HCT116 (cell line): ENCODE measurements around the gene EIPR1. TPM values are rescaled to one million over a fixed set of nuclear protein-coding genes. Genes with fewer than 3 reads are reported as not detected.

ENCODE experiments used
- ATAC-seq: fragments of 200-7000 bp; cut with Tn5 transposase; 2 replicates; pipeline ENCODE4 v1.9.1; 2020; ENCODE audit warnings: mild to moderate bottlenecking, moderate library complexity
- BruUV-seq: library from RNA; stranded (reverse); fragments of 400-500 nt; replicated peaks from 2 replicates; lab custom pipeline; 2021; lab: Mats Ljungman, UMichigan
- CTCF ChIA-PET: fragments of 300-600 bp; sonication (Branson Sonifier 250); formaldehyde crosslinking; loops from one replicate; lab custom pipeline; 2021; ENCODE audit warnings: antibody characterized with exemption; lab: Charles Lee
- POLR2A ChIA-PET: fragments of 300-600, 350-600 bp; sonication (Branson Sonifier 250); formaldehyde crosslinking; loops from one replicate; lab custom pipeline; 2021; ENCODE audit warnings: antibody characterized with exemption; lab: Charles Lee
- RAD21 ChIA-PET, 2 experiments: fragments of 300-600 bp; sonication (Branson Sonifier 250); formaldehyde crosslinking; loops; one replicate each; lab custom pipeline; 2023; ENCODE audit warnings: low total read pairs in 2 of 2; ENCODE audit not compliant: uncharacterized antibody in 2 of 2, unreplicated experiment in 2 of 2, low non-redundant PET in 1 of 2; lab: Charles Lee
- DNase-seq: peaks from one replicate; pipeline ENCODE4 v3.0.0-alpha.2; 2010; ENCODE audit warnings: low read depth, low spot score
- H2AFZ ChIP-seq: fragments of 200-600 bp; shearing (Covaris generic), sonication (generic); 2 replicates; pipeline ENCODE4 v1.6.1; 2017; ENCODE audit warnings: low read depth, mixed run types, mixed read lengths, antibody characterized with exemption, low read length; ENCODE audit not compliant: poor library complexity, severe bottlenecking
- H3K27ac ChIP-seq: 2 replicates; pipeline ENCODE4 v1.5.1; 2012; ENCODE audit warnings: low read depth, low read length
- H3K27me3 ChIP-seq: fragments of 200-600 bp; sonication (generic); 2 replicates; pipeline ENCODE4 v1.6.1; 2016; ENCODE audit warnings: mixed run types, low read length, mixed read lengths; ENCODE audit not compliant: insufficient read depth
- H3K36me3 ChIP-seq, 2 experiments: fragments of 200-500 bp in 1 of 2; fragments of 200-600 bp in 1 of 2; sonication (Bioruptor generic) in 1 of 2; sonication (generic) in 1 of 2; 2 replicates each; pipeline versions ENCODE4 v1.5.1 to v1.6.1; 2014 to 2016; ENCODE audit warnings: low read length in 2 of 2, inconsistent platforms in 1 of 2, mixed read lengths in 1 of 2, mixed run types in 1 of 2; ENCODE audit not compliant: insufficient read depth in 2 of 2, control insufficient read depth in 1 of 2
- H3K4me1 ChIP-seq, 2 experiments: fragments of 200-600 bp in 1 of 2; sonication (generic) in 1 of 2; 2 replicates each; pipeline versions ENCODE4 v1.5.1 to v1.6.1; 2012 to 2017; ENCODE audit warnings: low read length in 2 of 2, inconsistent platforms in 1 of 2, mild to moderate bottlenecking in 1 of 2, mixed read lengths in 1 of 2, mixed run types in 1 of 2, moderate library complexity in 1 of 2; ENCODE audit not compliant: insufficient read depth in 2 of 2, control insufficient read depth in 1 of 2
- H3K4me2 ChIP-seq: fragments of 200-600 bp; sonication (generic); 2 replicates; pipeline ENCODE4 v1.6.1; 2017; ENCODE audit warnings: mixed run types, low read length, mixed read lengths
- H3K4me3 ChIP-seq, 2 experiments: fragments of 200-600 bp in 1 of 2; sonication (generic) in 1 of 2; replicated peaks in 1 of 2; 2 replicates each; pipeline ENCODE4 v1.5.1; 2011 to 2016; ENCODE audit warnings: low read length in 2 of 2, control low read depth in 1 of 2, low read depth in 1 of 2, mild to moderate bottlenecking in 1 of 2, mixed read lengths in 1 of 2, mixed run types in 1 of 2
- H3K79me2 ChIP-seq: fragments of 200-600 bp; sonication (generic); 2 replicates; pipeline ENCODE4 v1.6.1; 2017; ENCODE audit warnings: mild to moderate bottlenecking, mixed run types, low read length, moderate library complexity, mixed read lengths; ENCODE audit not compliant: insufficient read depth
- H3K9ac ChIP-seq: fragments of 200-600 bp; sonication (generic); 2 replicates; pipeline ENCODE4 v1.6.1; 2016; ENCODE audit warnings: low read length, mixed read lengths
- H3K9me2 ChIP-seq: fragments of 200-600 bp; sonication (generic), shearing (Covaris generic); 2 replicates; pipeline ENCODE4 v1.6.1; 2017; ENCODE audit warnings: mixed run types, mild to moderate bottlenecking, moderate library complexity; ENCODE audit not compliant: insufficient read depth
- H3K9me3 ChIP-seq, 2 experiments: fragments of 200-500 bp in 1 of 2; fragments of 200-600 bp in 1 of 2; sonication (Bioruptor generic) in 1 of 2; sonication (generic) in 1 of 2; 2 replicates each; pipeline ENCODE4 v1.6.1; 2014 to 2017; ENCODE audit warnings: low read length in 2 of 2, mixed read lengths in 2 of 2, inconsistent platforms in 1 of 2, low read depth in 1 of 2, mild to moderate bottlenecking in 1 of 2, mixed run types in 1 of 2, moderate library complexity in 1 of 2; ENCODE audit not compliant: control insufficient read depth in 1 of 2, insufficient read depth in 1 of 2
- H4K20me1 ChIP-seq: fragments of 200-600 bp; sonication (generic), shearing (Covaris generic); 2 replicates; pipeline ENCODE4 v1.6.1; 2017; ENCODE audit warnings: mixed run types, mild to moderate bottlenecking, moderate library complexity; ENCODE audit not compliant: insufficient read depth
- CEBPB ChIP-seq: IDR thresholded peaks from 2 replicates; pipeline ENCODE4 v1.6.1; 2012; ENCODE audit warnings: low read depth
- FOSL1 ChIP-seq: IDR thresholded peaks from 2 replicates; pipeline ENCODE4 v1.6.1; 2012; ENCODE audit warnings: low read depth
- POLR2AphosphoS5 ChIP-seq: IDR thresholded peaks from 2 replicates; pipeline ENCODE4 v1.6.1; 2011; ENCODE audit warnings: mild to moderate bottlenecking, low read depth, low read length, moderate library complexity
- RAD21 ChIP-seq: IDR thresholded peaks from 2 replicates; pipeline ENCODE4 v1.6.1; 2012; ENCODE audit warnings: low read depth, mild to moderate bottlenecking
- SP1 ChIP-seq: IDR thresholded peaks from 2 replicates; pipeline ENCODE4 v1.6.1; 2012; ENCODE audit warnings: low read depth
- SRF ChIP-seq: IDR thresholded peaks from 2 replicates; pipeline ENCODE4 v1.6.1; 2012; ENCODE audit warnings: low read depth
- TCF7L2 ChIP-seq: IDR thresholded peaks from 2 replicates; pipeline ENCODE4 v1.7.0; 2011; ENCODE audit warnings: borderline replicate concordance, inconsistent platforms; ENCODE audit not compliant: insufficient read depth, insufficient read length; ENCODE audit errors: extremely low read depth
- intact Hi-C: fragments of 100-400 bp; cut with micrococcal nuclease; formaldehyde crosslinking; loops from 2 replicates; pipeline ENCODE4 v1.10.0; 2022
- total RNA-seq: library from RNA; stranded (reverse); gene quantifications from one replicate; pipeline ENCODE4 v1.2.1, GENCODE V29; 2021; ENCODE audit not compliant: unreplicated experiment
- TF ChIP-seq, protein P1 (sequence below): IDR thresholded peaks from 2 replicates; pipeline ENCODE4 v1.6.1; 2012
- TF ChIP-seq, protein P2 (sequence below): IDR thresholded peaks from 2 replicates; pipeline ENCODE4 v1.6.1; 2012; ENCODE audit warnings: low read depth
- TF ChIP-seq, protein P3 (sequence below): IDR thresholded peaks from 2 replicates; pipeline ENCODE4 v1.6.1; 2012

The EIPR1 gene
- total RNA-seq, 1 experiment from 2014 or later = 36.9 TPM

DNA sequence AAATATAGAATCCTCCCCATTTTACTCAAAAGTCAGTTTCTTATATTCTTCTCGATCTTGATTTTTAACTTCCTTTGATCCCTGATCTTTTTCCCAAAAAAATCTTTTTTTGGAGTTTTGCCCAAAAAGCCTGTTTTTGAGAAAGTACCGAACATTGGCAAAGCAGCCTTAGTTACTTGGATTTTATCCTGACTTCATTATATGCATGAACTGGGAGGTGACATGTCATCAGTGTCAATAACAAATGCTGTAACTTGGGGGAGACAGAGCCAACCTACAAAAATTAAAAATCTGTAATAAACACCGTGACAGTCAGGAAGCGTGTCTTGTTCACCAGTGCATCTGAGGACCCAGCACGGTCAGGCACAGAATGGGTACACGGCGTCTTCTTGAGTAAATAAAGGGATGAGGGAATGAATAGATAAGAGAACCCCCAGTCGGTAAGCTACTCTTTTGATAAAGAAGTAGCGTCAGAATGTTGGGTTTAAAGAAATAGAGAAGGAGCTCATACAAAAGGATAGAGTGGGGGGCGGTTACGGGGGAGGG, 26.8 kb upstream of the EIPR1 start:
- H3K79me2 ChIP-seq = peaks cover 13% of the 10 kb centered on the region; the same call in 1 of the 2 replicates
- ChIA-PET RAD21 (no interaction called here), CTCF (no interaction called here), POLR2A (no interaction called here)
- BruUV-seq = no TSS peak
- H3K36me3 ChIP-seq = peaks cover 5 to 6% of the 10 kb centered on the region in 2 experiments; a peak in 3 of 4 replicates
- intact Hi-C loops = no loop called here
- no peak overlapping the region for H3K27ac ChIP-seq
- no peaks in the 10 kb centered on the region for H3K9me3 ChIP-seq
- TF ChIP-seq FOSL1 (no peak), RAD21 (no peak), SRF (no peak), CEBPB (no peak), TCF7L2 (no peak), SP1 (no peak), POLR2AphosphoS5 (no peak)
- TF ChIP-seq, protein P1, sequence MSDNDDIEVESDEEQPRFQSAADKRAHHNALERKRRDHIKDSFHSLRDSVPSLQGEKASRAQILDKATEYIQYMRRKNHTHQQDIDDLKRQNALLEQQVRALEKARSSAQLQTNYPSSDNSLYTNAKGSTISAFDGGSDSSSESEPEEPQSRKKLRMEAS = no peak
- TF ChIP-seq, protein P2, sequence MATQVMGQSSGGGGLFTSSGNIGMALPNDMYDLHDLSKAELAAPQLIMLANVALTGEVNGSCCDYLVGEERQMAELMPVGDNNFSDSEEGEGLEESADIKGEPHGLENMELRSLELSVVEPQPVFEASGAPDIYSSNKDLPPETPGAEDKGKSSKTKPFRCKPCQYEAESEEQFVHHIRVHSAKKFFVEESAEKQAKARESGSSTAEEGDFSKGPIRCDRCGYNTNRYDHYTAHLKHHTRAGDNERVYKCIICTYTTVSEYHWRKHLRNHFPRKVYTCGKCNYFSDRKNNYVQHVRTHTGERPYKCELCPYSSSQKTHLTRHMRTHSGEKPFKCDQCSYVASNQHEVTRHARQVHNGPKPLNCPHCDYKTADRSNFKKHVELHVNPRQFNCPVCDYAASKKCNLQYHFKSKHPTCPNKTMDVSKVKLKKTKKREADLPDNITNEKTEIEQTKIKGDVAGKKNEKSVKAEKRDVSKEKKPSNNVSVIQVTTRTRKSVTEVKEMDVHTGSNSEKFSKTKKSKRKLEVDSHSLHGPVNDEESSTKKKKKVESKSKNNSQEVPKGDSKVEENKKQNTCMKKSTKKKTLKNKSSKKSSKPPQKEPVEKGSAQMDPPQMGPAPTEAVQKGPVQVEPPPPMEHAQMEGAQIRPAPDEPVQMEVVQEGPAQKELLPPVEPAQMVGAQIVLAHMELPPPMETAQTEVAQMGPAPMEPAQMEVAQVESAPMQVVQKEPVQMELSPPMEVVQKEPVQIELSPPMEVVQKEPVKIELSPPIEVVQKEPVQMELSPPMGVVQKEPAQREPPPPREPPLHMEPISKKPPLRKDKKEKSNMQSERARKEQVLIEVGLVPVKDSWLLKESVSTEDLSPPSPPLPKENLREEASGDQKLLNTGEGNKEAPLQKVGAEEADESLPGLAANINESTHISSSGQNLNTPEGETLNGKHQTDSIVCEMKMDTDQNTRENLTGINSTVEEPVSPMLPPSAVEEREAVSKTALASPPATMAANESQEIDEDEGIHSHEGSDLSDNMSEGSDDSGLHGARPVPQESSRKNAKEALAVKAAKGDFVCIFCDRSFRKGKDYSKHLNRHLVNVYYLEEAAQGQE = no peak
- TF ChIP-seq, protein P3, sequence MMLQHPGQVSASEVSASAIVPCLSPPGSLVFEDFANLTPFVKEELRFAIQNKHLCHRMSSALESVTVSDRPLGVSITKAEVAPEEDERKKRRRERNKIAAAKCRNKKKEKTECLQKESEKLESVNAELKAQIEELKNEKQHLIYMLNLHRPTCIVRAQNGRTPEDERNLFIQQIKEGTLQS = no peak
- H3K4me3 ChIP-seq = no peak overlapping the region
- H3K4me2 ChIP-seq = no peak overlapping the region
- DNase-seq (no peak), ATAC-seq (no peak)
- no peaks in the 10 kb centered on the region for H3K4me1 ChIP-seq
- H3K9me2 ChIP-seq = no peaks in the 10 kb centered on the region
- H4K20me1 ChIP-seq = no peaks in the 10 kb centered on the region
- H3K27me3 ChIP-seq = no peaks in the 10 kb centered on the region
- no peak overlapping the region for H3K9ac ChIP-seq
- H2AFZ ChIP-seq = no peak overlapping the region
